NOMO-1 (cell line): ENCODE results near the gene SH3BP2.
A peak's percentile ranks its signal among the peaks of the same experiment; 100 is the strongest.
"Not testable (repeated sequence)": the region's sequence is repeated elsewhere in the genome, so short reads cannot be mapped to it uniquely, and the experiment has no call there.

Experiments
- DNase-seq, 2 experiments: peaks; one replicate each; lab custom pipeline; 2025; ENCODE audit not compliant: unreplicated experiment in 2 of 2; lab: John Stamatoyannopoulos, UW

SH3BP2 gene

GRCh38 chr4:2762486-2763370, 30.2 kb upstream of the SH3BP2 start:
- DNase-seq = not testable (repeated sequence)

GRCh38 chr4:2763511-2763967, 29.3 kb upstream of the SH3BP2 start:
- DNase-seq = no peak

GRCh38 chr4:2765832-2766526, 26.9 kb upstream of the SH3BP2 start:
- DNase-seq = no peak

GRCh38 chr4:2767046-2767704, 25.7 kb upstream of the SH3BP2 start:
- DNase-seq = no peak

- no peak for DNase-seq
Measured at GRCh38 chr4:2767705-2768074, 25.2 kb upstream of the SH3BP2 start.

- no peak for DNase-seq
Measured at GRCh38 chr4:2768124-2768523, 24.8 kb upstream of the SH3BP2 start.

- DNase-seq = no peak
Measured at GRCh38 chr4:2768921-2769336, 24.0 kb upstream of the SH3BP2 start.

GRCh38 chr4:2771264-2771663, 21.6 kb upstream of the SH3BP2 start:
- peak; percentile 30 to 43 for DNase-seq

GRCh38 chr4:2780643-2781042, 12.2 kb upstream of the SH3BP2 start:
- not testable (repeated sequence) for DNase-seq

- DNase-seq = no peak
Measured at GRCh38 chr4:2781911-2782310, 11.0 kb upstream of the SH3BP2 start.

- no peak for DNase-seq
Measured at GRCh38 chr4:2783790-2784189, 9.1 kb upstream of the SH3BP2 start.

- peak; percentile 78 to 87 for DNase-seq
Measured at GRCh38 chr4:2785613-2786012, 7.3 kb upstream of the SH3BP2 start.

GRCh38 chr4:2786152-2786671, 6.7 kb upstream of the SH3BP2 start:
- no peak for DNase-seq

- DNase-seq = no peak
Measured at GRCh38 chr4:2786794-2787229, 6.1 kb upstream of the SH3BP2 start.

GRCh38 chr4:2787230-2788100, 5.4 kb upstream of the SH3BP2 start:
- peak; percentile 93 to 95 for DNase-seq

GRCh38 chr4:2788101-2788500, 4.8 kb upstream of the SH3BP2 start:
- DNase-seq = no peak

- no peak for DNase-seq
Measured at GRCh38 chr4:2788532-2789103, 4.3 kb upstream of the SH3BP2 start.

- DNase-seq = no peak
Measured at GRCh38 chr4:2789351-2789750, 3.5 kb upstream of the SH3BP2 start.

- no peak for DNase-seq
Measured at GRCh38 chr4:2789793-2790582, 2.9 kb upstream of the SH3BP2 start.
